Right atrium auricular region (tissue), 2 donors: ENCODE data around the gene PRDM16. TPM values are rescaled to one million over a fixed set of nuclear protein-coding genes. Genes with fewer than 3 reads are reported as not detected.
A peak's percentile ranks its signal among the peaks of the same experiment; 100 is the strongest.

Source experiments
- DNase-seq: peaks from one replicate; pipeline ENCODE4 v3.0.0-alpha.2; 2019; ENCODE audit warnings: low spot score
- H3K27ac ChIP-seq, 2 donors: fragments of 200-600 bp; sonication (generic); 1 replicate in 1 of 2; 2 replicates in 1 of 2; pipeline ENCODE4 v1.5.1; 2016 to 2019
- H3K27me3 ChIP-seq, 2 donors: fragments of 200-600 bp; sonication (generic); one replicate each; pipeline versions ENCODE4 v1.5.1 to v1.6.0; 2017 to 2019
- H3K36me3 ChIP-seq: fragments of 200-600 bp; sonication (generic); one replicate; pipeline ENCODE4 v1.5.1; 2016
- H3K4me1 ChIP-seq, 2 donors: fragments of 200-600 bp; sonication (generic); one replicate each; pipeline versions ENCODE4 v1.5.1 to v1.6.0; 2017 to 2019
- H3K4me3 ChIP-seq, 2 donors: fragments of 200-600 bp; sonication (generic); 1 replicate in 1 of 2; 2 replicates in 1 of 2; pipeline ENCODE4 v1.5.1; 2017 to 2019; ENCODE audit warnings: mild to moderate bottlenecking in 1 of 2, moderate library complexity in 1 of 2
- H3K9me3 ChIP-seq, 2 donors: fragments of 200-600 bp; sonication (generic); one replicate each; pipeline ENCODE4 v1.5.1; 2019
- total RNA-seq, 2 donors: library from RNA; depleted of rRNA; stranded (reverse); fragments of >200 nt; gene quantifications; one replicate each; pipeline ENCODE4 v1.1.0, GENCODE V29; 2016
- TF ChIP-seq, protein P1 (sequence below), 2 donors: fragments of 200-600 bp; sonication (generic); IDR thresholded peaks; one replicate each; pipeline ENCODE4 v1.5.1; 2019; ENCODE audit warnings: antibody characterized with exemption in 2 of 2

PRDM16 gene
- total RNA-seq, 2 donors from 2014 or later, result 0.22 to 3.3 TPM

DNA sequence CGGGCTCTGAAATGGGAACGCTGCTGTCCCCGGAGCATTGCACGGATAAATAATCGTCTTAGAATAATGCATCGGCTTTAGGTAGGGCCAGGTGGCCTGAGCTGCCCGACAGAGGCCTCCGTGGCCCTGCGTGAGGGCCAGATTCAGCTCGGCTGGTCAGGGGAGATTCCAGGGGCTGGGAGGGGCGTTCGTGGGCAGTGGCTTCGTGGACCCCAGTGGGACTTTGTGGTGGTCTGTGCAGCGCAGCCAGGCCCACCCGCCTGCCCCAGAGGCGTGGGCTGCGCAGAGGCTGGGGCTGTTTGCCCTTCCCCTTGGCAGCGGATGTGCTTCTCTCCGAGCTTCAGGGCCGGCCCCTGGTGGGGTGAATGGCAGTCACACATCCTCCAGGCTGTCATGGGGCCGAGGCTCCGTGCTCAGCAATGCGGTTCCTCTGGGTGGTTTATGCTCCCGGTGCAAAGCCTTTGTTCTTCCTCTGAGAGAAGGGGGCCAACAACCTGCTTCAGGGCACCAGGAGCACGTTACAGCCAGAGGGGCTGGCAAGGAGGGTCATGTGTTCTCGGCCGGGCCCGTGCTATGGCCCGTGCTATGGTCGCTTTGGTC lies 104.5 kb downstream of the PRDM16 start:
- no peaks in the 10 kb centered on the region for H3K36me3 ChIP-seq
- DNase-seq, result no peak
- no peaks in the 10 kb centered on the region for H3K27me3 ChIP-seq
- no peak overlapping the region for H3K4me3 ChIP-seq
- H3K27ac ChIP-seq, result no peak overlapping the region
- H3K4me1 ChIP-seq, result peaks cover 0 to 39% of the 10 kb centered on the region in 2 donors
- H3K9me3 ChIP-seq, result no peaks in the 10 kb centered on the region
- TF ChIP-seq, protein P1, sequence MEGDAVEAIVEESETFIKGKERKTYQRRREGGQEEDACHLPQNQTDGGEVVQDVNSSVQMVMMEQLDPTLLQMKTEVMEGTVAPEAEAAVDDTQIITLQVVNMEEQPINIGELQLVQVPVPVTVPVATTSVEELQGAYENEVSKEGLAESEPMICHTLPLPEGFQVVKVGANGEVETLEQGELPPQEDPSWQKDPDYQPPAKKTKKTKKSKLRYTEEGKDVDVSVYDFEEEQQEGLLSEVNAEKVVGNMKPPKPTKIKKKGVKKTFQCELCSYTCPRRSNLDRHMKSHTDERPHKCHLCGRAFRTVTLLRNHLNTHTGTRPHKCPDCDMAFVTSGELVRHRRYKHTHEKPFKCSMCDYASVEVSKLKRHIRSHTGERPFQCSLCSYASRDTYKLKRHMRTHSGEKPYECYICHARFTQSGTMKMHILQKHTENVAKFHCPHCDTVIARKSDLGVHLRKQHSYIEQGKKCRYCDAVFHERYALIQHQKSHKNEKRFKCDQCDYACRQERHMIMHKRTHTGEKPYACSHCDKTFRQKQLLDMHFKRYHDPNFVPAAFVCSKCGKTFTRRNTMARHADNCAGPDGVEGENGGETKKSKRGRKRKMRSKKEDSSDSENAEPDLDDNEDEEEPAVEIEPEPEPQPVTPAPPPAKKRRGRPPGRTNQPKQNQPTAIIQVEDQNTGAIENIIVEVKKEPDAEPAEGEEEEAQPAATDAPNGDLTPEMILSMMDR (IDR thresholded peaks at IDR 0.05), result no peak

DNA sequence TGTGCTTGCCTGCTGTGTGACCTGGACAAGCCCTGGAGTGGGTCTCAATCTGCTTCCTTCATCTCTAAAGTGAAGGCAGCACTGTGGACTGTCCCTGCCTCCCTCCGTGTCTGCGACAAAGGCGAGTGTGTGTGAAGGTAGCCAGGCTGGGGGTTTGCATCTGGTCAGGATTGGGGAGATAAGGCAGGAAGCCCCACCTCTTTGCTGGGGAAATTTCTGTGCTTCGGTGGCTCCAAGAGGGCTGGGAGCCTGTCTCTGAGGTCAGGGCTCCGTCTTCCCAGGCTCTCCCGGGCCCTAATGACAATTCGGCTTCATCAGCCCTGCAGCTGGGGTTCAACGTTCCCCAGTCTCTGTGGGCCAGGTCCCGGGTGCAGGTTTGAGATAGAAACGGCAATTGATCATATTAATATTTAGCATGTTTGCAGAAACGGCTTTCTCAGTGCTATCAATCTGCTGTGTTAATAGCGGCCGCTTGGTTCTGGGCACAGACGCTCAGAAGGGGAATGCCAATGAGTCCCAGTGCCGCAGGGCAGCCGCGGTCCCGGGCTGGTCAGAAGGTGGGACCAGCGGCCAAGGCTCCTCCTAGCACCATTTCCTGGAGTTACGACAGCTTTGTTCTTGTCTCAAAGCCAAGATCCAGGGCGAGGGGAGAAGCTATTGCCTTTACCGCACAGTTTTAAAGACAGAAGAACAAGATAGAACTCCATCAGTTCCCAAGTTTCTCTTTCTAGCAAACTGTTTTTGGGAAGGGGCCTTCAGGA lies 105.7 kb downstream of the PRDM16 start:
- DNase-seq, result peak; percentile 83
- no peaks in the 10 kb centered on the region for H3K27me3 ChIP-seq
- H3K9me3 ChIP-seq, result no peaks in the 10 kb centered on the region
- TF ChIP-seq, protein P1 (IDR thresholded peaks at IDR 0.05), result no peak
- H3K4me3 ChIP-seq, result peak overlapping the region in 1 of 2 donors; percentile 24
- H3K27ac ChIP-seq, result peak overlapping the region; percentile 47 to 53
- H3K36me3 ChIP-seq, result no peaks in the 10 kb centered on the region
- peaks cover 0 to 39% of the 10 kb centered on the region in 2 donors for H3K4me1 ChIP-seq

DNA sequence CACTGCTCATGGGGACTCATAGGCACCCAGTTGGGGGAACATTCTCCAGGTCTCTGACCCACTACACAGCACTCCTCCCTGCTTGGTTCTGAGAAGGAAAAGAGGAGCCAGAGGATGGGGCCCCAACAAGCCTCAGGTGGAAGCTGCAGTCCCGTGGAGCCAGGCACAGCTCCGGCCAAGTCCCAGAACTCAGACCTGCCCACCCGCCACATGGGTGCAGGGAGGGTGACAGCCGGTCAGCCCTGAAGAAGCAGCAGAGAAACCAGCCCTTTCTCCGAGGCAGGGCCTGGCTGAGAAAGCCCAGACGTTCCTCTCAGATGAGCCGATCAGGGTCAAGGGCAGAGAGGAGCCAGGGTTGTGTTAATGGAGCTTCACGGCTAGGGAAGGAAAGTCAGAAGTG lies 106.5 kb downstream of the PRDM16 start:
- Histone ChIP-seq H3K27ac (peak overlapping the region; percentile 31 to 47), H3K4me1 (peaks cover 0 to 33% of the 10 kb centered on the region in 2 donors), H3K9me3 (no peaks in the 10 kb centered on the region), H3K4me3 (no peak overlapping the region), H3K36me3 (no peaks in the 10 kb centered on the region), H3K27me3 (no peaks in the 10 kb centered on the region)
- no peak for DNase-seq
- TF ChIP-seq, protein P1 (IDR thresholded peaks at IDR 0.05), result no peak

DNA sequence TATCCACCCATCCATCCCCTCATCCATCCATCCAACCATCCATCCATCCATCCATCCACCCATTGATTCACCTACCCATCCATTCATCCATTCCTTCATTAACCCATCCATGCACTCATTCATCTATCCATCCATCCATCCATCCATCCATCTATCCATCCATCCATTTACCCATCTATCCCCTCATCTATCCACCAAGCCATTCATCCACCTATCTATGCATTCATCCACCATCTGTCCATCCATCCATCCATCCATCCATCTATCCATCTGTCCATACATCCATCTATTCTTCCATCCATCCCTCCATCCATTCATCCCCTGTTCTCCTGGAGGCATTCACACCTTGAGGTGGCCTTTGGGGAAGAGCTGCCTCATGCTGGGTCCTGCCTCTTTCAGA lies 107.0 kb downstream of the PRDM16 start:
- Histone ChIP-seq H3K27me3 (no peaks in the 10 kb centered on the region), H3K4me1 (peaks cover 0 to 28% of the 10 kb centered on the region in 2 donors), H3K36me3 (no peaks in the 10 kb centered on the region), H3K4me3 (no peak overlapping the region), H3K27ac (no peak overlapping the region), H3K9me3 (no peaks in the 10 kb centered on the region)
- TF ChIP-seq, protein P1 (IDR thresholded peaks at IDR 0.05), result no peak
- no peak for DNase-seq

DNA sequence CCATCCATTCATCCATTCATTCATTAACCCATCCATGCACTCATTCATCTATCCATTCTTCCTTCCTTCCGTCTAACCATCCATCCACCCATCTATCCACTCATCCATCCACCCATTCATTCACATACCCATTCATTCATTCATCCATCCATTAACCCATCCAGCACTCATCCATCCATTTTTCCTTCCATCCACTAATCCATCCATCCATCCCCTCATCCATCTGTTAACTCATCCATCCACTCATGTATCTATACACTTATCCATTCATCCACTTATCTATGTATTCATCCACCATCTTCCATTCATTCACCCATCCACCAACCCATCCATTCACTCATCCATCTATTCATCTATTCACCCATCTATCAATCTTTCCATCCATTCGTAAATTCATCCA lies 107.8 kb downstream of the PRDM16 start:
- H3K4me1 ChIP-seq, result peaks cover 0 to 20% of the 10 kb centered on the region in 2 donors
- no peak overlapping the region for H3K4me3 ChIP-seq
- no peaks in the 10 kb centered on the region for H3K9me3 ChIP-seq
- H3K27me3 ChIP-seq, result no peaks in the 10 kb centered on the region
- DNase-seq, result no peak
- H3K27ac ChIP-seq, result no peak overlapping the region
- H3K36me3 ChIP-seq, result no peaks in the 10 kb centered on the region
- TF ChIP-seq, protein P1 (IDR thresholded peaks at IDR 0.05), result no peak
